Fibroblast of lung (primary cell): ENCODE data around the gene ECSIT. TPM values are rescaled to one million over a fixed set of nuclear protein-coding genes. Genes with fewer than 3 reads are reported as not detected.
"Not testable (repeated sequence)": the region's sequence is repeated elsewhere in the genome, so short reads cannot be mapped to it uniquely, and the experiment has no call there.

Source experiments
- DNase-seq, 2 donors: peaks; one replicate each; pipeline versions ENCODE4 v3.0.0 to v3.0.0-alpha.2; 2010; ENCODE audit warnings: low read depth in 2 of 2
- H2AFZ ChIP-seq: 2 replicates; pipeline ENCODE4 v1.5.1; 2012; ENCODE audit warnings: low read length, control low read depth, inconsistent platforms
- H3K27ac ChIP-seq: 2 replicates; pipeline ENCODE4 v1.5.1; 2011; ENCODE audit warnings: low read length, control low read depth; ENCODE audit not compliant: insufficient read depth
- H3K27me3 ChIP-seq: 2 replicates; pipeline ENCODE4 v1.5.1; 2011; ENCODE audit warnings: mild to moderate bottlenecking, low read length; ENCODE audit not compliant: control insufficient read depth, insufficient read depth
- H3K36me3 ChIP-seq: 2 replicates; pipeline ENCODE4 v1.5.1; 2011; ENCODE audit warnings: low read length; ENCODE audit not compliant: control insufficient read depth, insufficient read depth
- H3K4me1 ChIP-seq: 2 replicates; pipeline ENCODE4 v1.5.1; 2011; ENCODE audit warnings: low read length; ENCODE audit not compliant: control insufficient read depth, insufficient read depth; ENCODE audit errors: extremely low read depth
- H3K4me2 ChIP-seq: 2 replicates; pipeline ENCODE4 v1.5.1; 2011; ENCODE audit warnings: low read length, control low read depth; ENCODE audit not compliant: insufficient read depth; ENCODE audit errors: extremely low read depth
- H3K4me3 ChIP-seq, 4 experiments: fragments of 200-600 bp in 1 of 4; sonication (generic) in 1 of 4; replicated peaks in 1 of 4; 2 replicates each; pipeline ENCODE4 v1.5.1; 2011 to 2016; ENCODE audit warnings: low read length in 4 of 4, low read depth in 3 of 4, mild to moderate bottlenecking in 3 of 4, control low read depth in 2 of 4, inconsistent platforms in 1 of 4, mixed read lengths in 1 of 4; ENCODE audit not compliant: insufficient read depth in 1 of 4; ENCODE audit errors: control extremely low read depth in 1 of 4
- H3K79me2 ChIP-seq: 2 replicates; pipeline ENCODE4 v1.5.1; 2012; ENCODE audit warnings: mild to moderate bottlenecking, low read length, inconsistent platforms; ENCODE audit not compliant: control insufficient read depth, insufficient read depth
- H3K9ac ChIP-seq: 2 replicates; pipeline ENCODE4 v1.5.1; 2011; ENCODE audit warnings: mild to moderate bottlenecking, low read length, control low read depth; ENCODE audit not compliant: insufficient read depth
- H3K9me3 ChIP-seq: 2 replicates; pipeline ENCODE4 v1.5.1; 2012; ENCODE audit warnings: low read depth, low read length; ENCODE audit not compliant: control insufficient read depth, insufficient read depth
- H4K20me1 ChIP-seq: 2 replicates; pipeline ENCODE4 v1.5.1; 2011; ENCODE audit warnings: low read length; ENCODE audit not compliant: control insufficient read depth, insufficient read depth; ENCODE audit errors: extremely low read depth
- CTCF ChIP-seq, 2 donors: IDR thresholded peaks in 1 of 2; conservative IDR thresholded peaks in 1 of 2; 1 replicate in 1 of 2; 2 replicates in 1 of 2; pipeline ENCODE4 v1.5.1; 2011 to 2012; ENCODE audit warnings: low read length in 2 of 2, control low read depth in 1 of 2, inconsistent platforms in 1 of 2, low read depth in 1 of 2, mild to moderate bottlenecking in 1 of 2
- EZH2 ChIP-seq: IDR thresholded peaks from 2 replicates; pipeline ENCODE4 v1.5.1; 2012; ENCODE audit warnings: low read length, control low read depth, mild to moderate bottlenecking; ENCODE audit errors: missing control alignments
- polyA plus RNA-seq, 2 donors: library from polyadenylated mRNA; depleted of rRNA in 1 of 2; stranded (reverse) in 1 of 2; unstranded in 1 of 2; fragments of >200 nt; gene quantifications; 2 replicates each; pipeline ENCODE4 v1.2.1, GENCODE V29; 2011 to 2012; ENCODE audit warnings: missing spikeins in 1 of 2
- total RNA-seq: library from RNA; depleted of rRNA; stranded (reverse); fragments of >200 nt; gene quantifications from 2 replicates; pipeline ENCODE4 v1.2.1, GENCODE V29; 2014

Gene ECSIT
- total and polyA plus RNA-seq, 2 donors (not counting 1 experiment from before 2014, with no cell fraction given) = 19.3 to 33.5 TPM

DNA sequence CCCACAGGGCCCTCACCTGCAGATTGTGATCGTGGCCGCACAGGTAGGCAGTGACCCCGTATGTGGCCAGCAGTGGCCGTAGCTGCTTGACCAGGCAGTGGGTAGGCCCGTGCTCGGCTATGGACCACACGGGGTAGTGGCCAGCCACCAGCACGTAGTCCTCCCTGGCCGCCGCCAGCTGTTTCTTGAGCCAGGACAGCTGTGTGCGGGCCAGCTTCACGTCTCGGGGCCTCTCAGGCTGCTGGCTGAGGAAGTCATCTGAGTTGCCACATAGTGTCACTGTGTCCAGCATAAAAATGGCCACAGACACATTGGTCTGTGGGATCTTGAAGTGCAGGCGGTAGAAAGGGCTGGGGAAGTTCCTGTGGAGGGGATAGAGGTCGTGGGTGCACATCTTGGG, 47.3 kb upstream of the ECSIT start:
- Histone ChIP-seq H3K4me3 (no peak overlapping the region), H3K27me3 (peaks cover 3% of the 10 kb centered on the region), H3K9me3 (no peaks in the 10 kb centered on the region), H3K4me2 (no peak overlapping the region), H2AFZ (no peak overlapping the region), H3K4me1 (peaks cover 2% of the 10 kb centered on the region), H4K20me1 (no peaks in the 10 kb centered on the region), H3K36me3 (no peaks in the 10 kb centered on the region), H3K9ac (no peak overlapping the region), H3K27ac (no peak overlapping the region), H3K79me2 (no peaks in the 10 kb centered on the region)
- no peak for DNase-seq
- no peak for TF ChIP-seq EZH2
- no peak for TF ChIP-seq CTCF (conservative IDR thresholded peaks at IDR 0.05 in 1 of 2, IDR thresholded peaks at IDR 0.05 in 1 of 2; ENCODE audit: low read depth in 1 of 2, low read length in 2 of 2)

DNA sequence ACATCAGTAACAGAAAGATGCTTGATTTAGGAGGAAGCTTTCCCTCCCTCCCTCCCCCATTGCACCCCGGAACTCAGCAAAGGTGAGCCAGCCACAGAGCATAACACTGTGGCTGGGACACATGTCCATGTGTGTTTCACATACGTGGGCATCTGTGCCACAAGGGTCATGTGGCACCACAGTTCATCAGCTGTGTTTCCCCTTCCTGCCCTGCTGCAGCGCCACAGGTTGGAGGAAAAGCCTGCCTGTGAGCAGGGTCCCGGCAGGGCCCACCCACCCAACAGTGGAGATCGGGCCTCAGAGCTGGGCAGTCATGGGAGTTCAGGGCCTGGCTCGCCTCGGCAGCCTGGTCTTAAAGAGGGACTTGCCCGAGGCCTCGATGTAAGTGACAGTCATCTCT, 45.8 kb upstream of the ECSIT start:
- Histone ChIP-seq H3K36me3 (no peaks in the 10 kb centered on the region), H3K9ac (no peak overlapping the region), H3K4me2 (no peak overlapping the region), H3K9me3 (no peaks in the 10 kb centered on the region), H3K79me2 (no peaks in the 10 kb centered on the region), H4K20me1 (no peaks in the 10 kb centered on the region), H2AFZ (no peak overlapping the region), H3K27me3 (peaks cover 3% of the 10 kb centered on the region), H3K4me1 (peaks cover 2% of the 10 kb centered on the region), H3K4me3 (no peak overlapping the region), H3K27ac (no peak overlapping the region)
- TF ChIP-seq EZH2 = no peak
- TF ChIP-seq CTCF (conservative IDR thresholded peaks at IDR 0.05 in 1 of 2, IDR thresholded peaks at IDR 0.05 in 1 of 2; ENCODE audit: low read depth in 1 of 2, low read length in 2 of 2) = no peak
- no peak for DNase-seq

DNA sequence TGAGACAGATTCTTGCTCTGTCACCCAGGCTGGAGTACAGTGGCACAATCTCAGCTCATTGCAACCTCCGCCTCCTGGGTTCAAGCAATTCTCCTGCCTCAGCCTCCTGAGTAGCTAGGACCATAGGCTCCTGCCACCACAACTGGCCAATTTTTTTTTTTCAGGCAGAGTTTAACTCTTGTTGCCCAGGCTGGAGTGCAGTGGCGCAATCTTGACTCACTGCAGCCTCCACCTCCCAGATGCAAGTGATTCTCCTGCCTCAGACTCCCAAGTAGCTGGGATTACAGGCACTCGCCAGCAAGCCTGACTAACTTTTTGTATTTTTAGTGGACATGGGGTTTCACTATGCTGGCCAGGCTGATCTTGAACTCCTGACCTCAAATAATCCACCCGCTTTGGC, 44.8 kb upstream of the ECSIT start:
- H3K4me2 ChIP-seq, H3K4me3 ChIP-seq, H3K27ac ChIP-seq, H3K4me1 ChIP-seq, H3K36me3 ChIP-seq, DNase-seq, H3K9me3 ChIP-seq, H3K79me2 ChIP-seq, H4K20me1 ChIP-seq, H3K9ac ChIP-seq, H2AFZ ChIP-seq, H3K27me3 ChIP-seq: not testable (repeated sequence)

DNA sequence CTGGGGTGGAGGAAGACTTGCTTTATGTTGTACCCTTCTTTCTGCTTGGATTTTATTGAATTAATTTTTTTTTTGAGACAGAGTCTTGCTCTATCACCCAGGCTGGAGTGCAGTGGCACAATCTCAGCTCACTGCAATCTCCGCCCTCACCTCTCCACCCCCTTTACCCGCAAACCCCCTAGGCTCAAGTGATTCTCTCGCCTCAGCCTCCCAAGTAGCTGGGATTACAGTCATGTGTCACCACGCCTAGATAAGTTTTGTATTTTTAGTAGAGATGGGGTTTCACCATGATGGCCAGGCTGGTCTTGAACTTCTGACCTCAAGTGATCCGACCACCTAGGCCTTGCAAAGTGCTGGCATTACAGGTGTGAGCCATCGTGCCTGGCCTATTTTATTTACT, 44.4 kb upstream of the ECSIT start:
- H4K20me1 ChIP-seq, H3K9me3 ChIP-seq, H3K4me3 ChIP-seq, H3K9ac ChIP-seq, H3K4me2 ChIP-seq, H3K27ac ChIP-seq, H3K79me2 ChIP-seq, H3K4me1 ChIP-seq, H2AFZ ChIP-seq, DNase-seq, H3K27me3 ChIP-seq, H3K36me3 ChIP-seq: not testable (repeated sequence)
